ENCODE measurements around the gene CFAP54. TPM values are rescaled to one million over a fixed set of nuclear protein-coding genes. Genes with fewer than 3 reads are reported as not detected.

Gene CFAP54
- total RNA-seq, 1 donor from 2014 or later, result 1.1 TPM

DNA sequence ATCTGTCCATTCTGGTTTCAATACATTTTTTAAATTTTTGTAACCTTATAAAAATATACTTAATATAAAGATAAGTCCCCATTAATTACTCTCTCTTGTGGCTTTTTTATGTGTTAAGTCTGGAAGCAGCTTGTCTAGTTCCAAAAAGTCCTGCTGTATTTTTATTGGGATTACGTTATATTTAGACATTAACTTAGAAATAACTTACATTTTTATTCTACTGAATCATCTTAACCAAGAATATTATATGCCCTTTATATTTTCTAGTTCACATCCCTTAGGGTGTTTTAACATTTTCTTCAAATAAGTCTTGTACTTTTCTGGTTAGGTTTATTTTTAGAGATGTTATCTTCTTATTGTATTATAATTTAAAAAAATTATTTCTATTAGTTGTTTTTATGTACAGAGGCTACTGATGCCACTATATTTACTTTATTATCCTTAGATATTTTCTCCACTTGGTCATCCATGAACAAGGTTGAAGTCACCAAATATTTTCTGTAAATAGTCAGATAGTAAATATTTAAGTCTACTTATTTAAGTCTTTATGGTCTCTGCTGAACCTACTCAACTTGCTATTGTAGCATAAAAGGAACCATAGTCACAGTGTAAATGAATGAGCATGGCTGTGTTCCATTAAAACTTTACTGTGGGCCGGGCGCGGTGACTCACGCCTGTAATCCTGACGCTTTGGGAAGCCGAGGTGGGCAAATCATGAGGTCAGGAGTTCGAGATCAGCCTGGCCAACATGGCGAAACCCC is 285.3 kb downstream of the CFAP54 start:
- no peak for TF ChIP-seq EZH2 (IDR thresholded peaks at IDR 0.05; ENCODE audit: insufficient read depth, low read length)
- TF ChIP-seq, protein P1, sequence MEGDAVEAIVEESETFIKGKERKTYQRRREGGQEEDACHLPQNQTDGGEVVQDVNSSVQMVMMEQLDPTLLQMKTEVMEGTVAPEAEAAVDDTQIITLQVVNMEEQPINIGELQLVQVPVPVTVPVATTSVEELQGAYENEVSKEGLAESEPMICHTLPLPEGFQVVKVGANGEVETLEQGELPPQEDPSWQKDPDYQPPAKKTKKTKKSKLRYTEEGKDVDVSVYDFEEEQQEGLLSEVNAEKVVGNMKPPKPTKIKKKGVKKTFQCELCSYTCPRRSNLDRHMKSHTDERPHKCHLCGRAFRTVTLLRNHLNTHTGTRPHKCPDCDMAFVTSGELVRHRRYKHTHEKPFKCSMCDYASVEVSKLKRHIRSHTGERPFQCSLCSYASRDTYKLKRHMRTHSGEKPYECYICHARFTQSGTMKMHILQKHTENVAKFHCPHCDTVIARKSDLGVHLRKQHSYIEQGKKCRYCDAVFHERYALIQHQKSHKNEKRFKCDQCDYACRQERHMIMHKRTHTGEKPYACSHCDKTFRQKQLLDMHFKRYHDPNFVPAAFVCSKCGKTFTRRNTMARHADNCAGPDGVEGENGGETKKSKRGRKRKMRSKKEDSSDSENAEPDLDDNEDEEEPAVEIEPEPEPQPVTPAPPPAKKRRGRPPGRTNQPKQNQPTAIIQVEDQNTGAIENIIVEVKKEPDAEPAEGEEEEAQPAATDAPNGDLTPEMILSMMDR (IDR thresholded peaks at IDR 0.05; ENCODE audit: insufficient read depth, low read depth, low read length), result no peak
- Mint-ChIP-seq H3K27me3 (ENCODE audit: low read depth, unreplicated experiment) (no peaks in the 10 kb centered on the region), H3K4me1 (ENCODE audit: low read depth, unreplicated experiment) (no peaks in the 10 kb centered on the region), H3K27ac (ENCODE audit: unreplicated experiment) (no peak overlapping the region), H3K4me3 (ENCODE audit: unreplicated experiment) (no peak overlapping the region), H3K9me3 (ENCODE audit: unreplicated experiment) (no peaks in the 10 kb centered on the region), H3K36me3 (ENCODE audit: low read depth, unreplicated experiment) (no peaks in the 10 kb centered on the region)
- H2AFZ ChIP-seq (ENCODE audit: low read depth, low read length), result no peak overlapping the region
- no peaks in the 10 kb centered on the region for H3K36me3 ChIP-seq (ENCODE audit: insufficient read depth, low read length)
- no peak for FAIRE-seq
- no peaks in the 10 kb centered on the region for H4K20me1 ChIP-seq (ENCODE audit: insufficient read depth, low read length)
- H3K4me1 ChIP-seq (ENCODE audit: insufficient read depth, low read length), result no peaks in the 10 kb centered on the region
- no peaks in the 10 kb centered on the region for H3K9me3 ChIP-seq (ENCODE audit: insufficient read depth, low read depth, low read length)
- no peaks in the 10 kb centered on the region for H3K79me2 ChIP-seq (ENCODE audit: insufficient read depth, low read length)
- no peak overlapping the region for H3K9ac ChIP-seq (ENCODE audit: low read length)
- H3K27ac ChIP-seq (ENCODE audit: low read depth, low read length), result peak overlapping the region; percentile 53
- no peaks in the 10 kb centered on the region for H3K27me3 ChIP-seq (ENCODE audit: insufficient read depth, low read length)
- peak; percentile 49 for DNase-seq (ENCODE audit: low read depth)
- no peak overlapping the region for H3K4me2 ChIP-seq (ENCODE audit: low read length)
- no peak overlapping the region for H3K4me3 ChIP-seq (ENCODE audit: insufficient read depth, low read depth, low read length)

DNA sequence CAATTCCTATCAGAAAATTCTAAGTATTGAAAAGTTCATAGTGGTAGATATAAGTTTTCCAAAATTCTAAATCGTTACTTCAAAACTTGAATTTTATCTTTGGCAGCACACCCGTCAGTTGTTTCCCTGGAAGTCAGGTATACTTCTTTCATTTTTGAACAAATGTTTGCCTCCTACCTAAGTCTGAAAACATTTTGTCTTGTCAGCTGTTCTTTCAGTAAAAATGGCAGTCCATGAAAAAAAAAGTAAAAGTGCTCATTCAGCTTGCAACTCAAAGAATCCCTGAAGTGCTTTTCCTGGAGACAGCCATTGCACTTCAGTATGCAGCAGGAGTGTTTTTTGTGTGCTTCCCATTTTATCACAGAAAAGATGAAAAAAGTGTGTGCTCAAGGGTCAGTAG is 287.5 kb downstream of the CFAP54 start:
- Histone ChIP-seq H3K36me3 (ENCODE audit: insufficient read depth, low read length) (no peaks in the 10 kb centered on the region), H3K27ac (ENCODE audit: low read depth, low read length) (no peak overlapping the region), H2AFZ (ENCODE audit: low read depth, low read length) (no peak overlapping the region), H3K4me2 (ENCODE audit: low read length) (no peak overlapping the region), H3K79me2 (ENCODE audit: insufficient read depth, low read length) (no peaks in the 10 kb centered on the region), H3K4me1 (ENCODE audit: insufficient read depth, low read length) (no peaks in the 10 kb centered on the region), H3K9ac (ENCODE audit: low read length) (no peak overlapping the region), H3K9me3 (ENCODE audit: insufficient read depth, low read depth, low read length) (no peaks in the 10 kb centered on the region), H3K4me3 (ENCODE audit: insufficient read depth, low read depth, low read length) (no peak overlapping the region), H4K20me1 (ENCODE audit: insufficient read depth, low read length) (no peaks in the 10 kb centered on the region), H3K27me3 (ENCODE audit: insufficient read depth, low read length) (no peaks in the 10 kb centered on the region)
- no peak for DNase-seq (ENCODE audit: low read depth)
- H3K36me3 Mint-ChIP-seq (ENCODE audit: low read depth, unreplicated experiment), result no peaks in the 10 kb centered on the region
- no peaks in the 10 kb centered on the region for H3K9me3 Mint-ChIP-seq (ENCODE audit: unreplicated experiment)
- H3K4me3 Mint-ChIP-seq (ENCODE audit: unreplicated experiment), result no peak overlapping the region
- TF ChIP-seq, protein P1 (IDR thresholded peaks at IDR 0.05; ENCODE audit: insufficient read depth, low read depth, low read length), result no peak
- no peak for TF ChIP-seq EZH2 (IDR thresholded peaks at IDR 0.05; ENCODE audit: insufficient read depth, low read length)
- H3K27ac Mint-ChIP-seq (ENCODE audit: unreplicated experiment), result no peak overlapping the region
- H3K4me1 Mint-ChIP-seq (ENCODE audit: low read depth, unreplicated experiment), result no peaks in the 10 kb centered on the region
- H3K27me3 Mint-ChIP-seq (ENCODE audit: low read depth, unreplicated experiment), result no peaks in the 10 kb centered on the region
- FAIRE-seq, result no peak

DNA sequence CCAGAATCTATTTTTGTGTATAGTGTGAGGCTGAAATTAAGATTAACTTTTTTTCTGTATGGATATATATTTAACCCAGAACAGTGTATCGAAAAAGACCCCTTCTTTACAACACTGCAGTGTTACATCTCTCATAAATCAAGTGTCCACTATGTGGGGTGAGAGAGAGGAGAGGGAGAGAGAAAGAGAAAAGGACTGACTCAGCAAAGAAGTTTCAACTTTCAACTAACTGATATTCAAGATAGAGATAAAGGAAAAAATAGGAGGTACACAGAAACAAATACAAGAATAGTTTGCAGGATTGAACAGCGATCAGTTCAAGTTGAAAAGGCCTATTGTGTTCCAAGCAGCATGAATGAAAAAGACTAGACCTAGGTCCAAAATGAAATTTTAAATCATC is 291.0 kb downstream of the CFAP54 start:
- Histone ChIP-seq H3K4me2 (ENCODE audit: low read length) (no peak overlapping the region), H3K27ac (ENCODE audit: low read depth, low read length) (no peak overlapping the region), H3K79me2 (ENCODE audit: insufficient read depth, low read length) (no peaks in the 10 kb centered on the region), H3K4me1 (ENCODE audit: insufficient read depth, low read length) (no peaks in the 10 kb centered on the region), H3K36me3 (ENCODE audit: insufficient read depth, low read length) (no peaks in the 10 kb centered on the region), H3K4me3 (ENCODE audit: insufficient read depth, low read depth, low read length) (no peak overlapping the region), H4K20me1 (ENCODE audit: insufficient read depth, low read length) (no peaks in the 10 kb centered on the region), H3K27me3 (ENCODE audit: insufficient read depth, low read length) (no peaks in the 10 kb centered on the region), H3K9ac (ENCODE audit: low read length) (no peak overlapping the region), H2AFZ (ENCODE audit: low read depth, low read length) (no peak overlapping the region), H3K9me3 (ENCODE audit: insufficient read depth, low read depth, low read length) (no peaks in the 10 kb centered on the region)
- Mint-ChIP-seq H3K9me3 (ENCODE audit: unreplicated experiment) (no peaks in the 10 kb centered on the region), H3K4me3 (ENCODE audit: unreplicated experiment) (no peak overlapping the region), H3K4me1 (ENCODE audit: low read depth, unreplicated experiment) (no peaks in the 10 kb centered on the region), H3K36me3 (ENCODE audit: low read depth, unreplicated experiment) (no peaks in the 10 kb centered on the region), H3K27ac (ENCODE audit: unreplicated experiment) (no peak overlapping the region), H3K27me3 (ENCODE audit: low read depth, unreplicated experiment) (no peaks in the 10 kb centered on the region)
- DNase-seq (ENCODE audit: low read depth), result no peak
- TF ChIP-seq EZH2 (IDR thresholded peaks at IDR 0.05; ENCODE audit: insufficient read depth, low read length), result no peak
- TF ChIP-seq, protein P1 (IDR thresholded peaks at IDR 0.05; ENCODE audit: insufficient read depth, low read depth, low read length), result no peak
- no peak for FAIRE-seq
